Gastrocnemius medialis (tissue), 4 donors: Measurements from ENCODE around the gene LEFTY2.

Experiments used
- POLR2A ChIP-seq, 2 donors: fragments of 450-650 bp; IDR thresholded peaks; one replicate each; pipeline ENCODE4 v1.6.1; 2017; ENCODE audit warnings: antibody characterized with exemption in 2 of 2, mild to moderate bottlenecking in 2 of 2, moderate library complexity in 2 of 2
- TF ChIP-seq, protein P1 (sequence below), 5 experiments: fragments of 450-650 bp in 3 of 5; fragments of 200-600 bp in 2 of 5; sonication (generic) in 2 of 5; IDR thresholded peaks in 4 of 5; conservative IDR thresholded peaks in 1 of 5; 1 replicate in 4 of 5; 2 replicates in 1 of 5; pipeline ENCODE4 v1.5.1; 2016 to 2019; ENCODE audit warnings: antibody characterized with exemption in 5 of 5, mild to moderate bottlenecking in 3 of 5, moderate library complexity in 3 of 5

GRCh38 chr1:225908013-225908640 is 32.9 kb downstream of the LEFTY2 start:
- TF ChIP-seq, protein P1, sequence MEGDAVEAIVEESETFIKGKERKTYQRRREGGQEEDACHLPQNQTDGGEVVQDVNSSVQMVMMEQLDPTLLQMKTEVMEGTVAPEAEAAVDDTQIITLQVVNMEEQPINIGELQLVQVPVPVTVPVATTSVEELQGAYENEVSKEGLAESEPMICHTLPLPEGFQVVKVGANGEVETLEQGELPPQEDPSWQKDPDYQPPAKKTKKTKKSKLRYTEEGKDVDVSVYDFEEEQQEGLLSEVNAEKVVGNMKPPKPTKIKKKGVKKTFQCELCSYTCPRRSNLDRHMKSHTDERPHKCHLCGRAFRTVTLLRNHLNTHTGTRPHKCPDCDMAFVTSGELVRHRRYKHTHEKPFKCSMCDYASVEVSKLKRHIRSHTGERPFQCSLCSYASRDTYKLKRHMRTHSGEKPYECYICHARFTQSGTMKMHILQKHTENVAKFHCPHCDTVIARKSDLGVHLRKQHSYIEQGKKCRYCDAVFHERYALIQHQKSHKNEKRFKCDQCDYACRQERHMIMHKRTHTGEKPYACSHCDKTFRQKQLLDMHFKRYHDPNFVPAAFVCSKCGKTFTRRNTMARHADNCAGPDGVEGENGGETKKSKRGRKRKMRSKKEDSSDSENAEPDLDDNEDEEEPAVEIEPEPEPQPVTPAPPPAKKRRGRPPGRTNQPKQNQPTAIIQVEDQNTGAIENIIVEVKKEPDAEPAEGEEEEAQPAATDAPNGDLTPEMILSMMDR (IDR thresholded peaks at IDR 0.05 in 4 of 5, conservative IDR thresholded peaks at IDR 0.05 in 1 of 5): no peak
- TF ChIP-seq POLR2A (IDR thresholded peaks at IDR 0.05): no peak
